C4-2B (cell line): ENCODE data around the gene ACTL7B.

Experiments used
- CTCF ChIP-seq: fragments of 450-650 bp; conservative IDR thresholded peaks from 2 replicates; pipeline ENCODE4 v1.5.1; 2017; ENCODE audit warnings: mild to moderate bottlenecking
- ZFX ChIP-seq: fragments of 450-650 bp; IDR thresholded peaks from 2 replicates; pipeline ENCODE4 v1.6.1; 2017

DNA sequence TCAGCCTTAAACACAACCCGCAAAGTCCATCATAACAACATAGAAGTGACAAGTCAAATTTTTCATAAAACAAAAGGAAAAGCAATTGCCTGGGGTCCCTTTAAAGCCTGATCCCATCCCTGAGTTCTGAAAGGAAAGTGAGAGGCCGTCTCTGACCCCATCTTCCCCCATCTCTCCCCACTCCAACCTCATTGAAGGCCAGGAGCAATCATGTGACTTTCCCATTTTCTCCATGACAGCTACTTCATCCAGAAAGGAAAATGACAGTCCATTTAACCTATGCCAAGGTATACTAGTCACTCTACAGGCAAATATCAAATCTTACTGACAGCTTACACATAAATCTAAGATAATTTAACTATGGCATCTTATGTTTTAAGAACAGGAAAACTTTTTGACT is 21.7 kb upstream of the ACTL7B start:
- TF ChIP-seq CTCF: no peak
- TF ChIP-seq ZFX: no peak
